NT2/D1 (cell line): Measurements from ENCODE around the gene NAA38.

Source experiments
- SUZ12 ChIP-seq: IDR thresholded peaks from 2 replicates; pipeline ENCODE4 v1.6.1; 2011; ENCODE audit not compliant: insufficient read length, insufficient read depth; ENCODE audit errors: extremely low read depth
- YY1 ChIP-seq: IDR thresholded peaks from 2 replicates; pipeline ENCODE4 v1.6.1; 2011; ENCODE audit not compliant: insufficient read length, insufficient read depth
- ZNF274 ChIP-seq: IDR thresholded peaks from 2 replicates; pipeline ENCODE4 v1.6.1; 2011; ENCODE audit warnings: mild to moderate bottlenecking, low read depth, low read length

DNA sequence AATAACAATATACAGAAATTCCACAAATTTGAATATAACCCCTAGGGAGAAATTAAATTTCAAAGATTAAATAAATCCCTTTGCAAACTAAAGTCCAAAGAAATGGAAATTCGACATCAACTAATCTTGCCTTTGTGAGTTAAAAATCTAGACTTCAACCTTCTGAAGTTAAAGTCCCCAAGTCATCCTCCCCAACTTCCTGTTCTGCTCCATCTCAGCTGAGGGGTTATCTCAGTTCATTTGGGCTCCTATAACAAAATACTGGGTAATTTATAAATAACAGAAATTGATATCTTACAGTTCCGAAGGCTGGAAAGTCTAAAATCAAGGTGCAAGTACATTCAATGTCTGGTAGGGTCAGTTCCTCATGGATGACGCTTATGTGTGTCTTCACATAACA lies 46.1 kb downstream of the NAA38 start:
- TF ChIP-seq ZNF274 (no peak), SUZ12 (no peak), YY1 (no peak)
